NCI-H2171 treated with DMSO at 0.1 percent for 48 hours (cell line): Measurements from ENCODE around the gene BCAT1.
"Not testable (repeated sequence)": the region's sequence is repeated elsewhere in the genome, so short reads cannot be mapped to it uniquely, and the experiment has no call there.

Experiments used
- DNase-seq: peaks from one replicate; lab custom pipeline; 2025; lab: John Stamatoyannopoulos, UW

Gene BCAT1

GRCh38 chr12:24899503-24900075, 49.3 kb downstream of the BCAT1 start:
- no peak for DNase-seq

DNA sequence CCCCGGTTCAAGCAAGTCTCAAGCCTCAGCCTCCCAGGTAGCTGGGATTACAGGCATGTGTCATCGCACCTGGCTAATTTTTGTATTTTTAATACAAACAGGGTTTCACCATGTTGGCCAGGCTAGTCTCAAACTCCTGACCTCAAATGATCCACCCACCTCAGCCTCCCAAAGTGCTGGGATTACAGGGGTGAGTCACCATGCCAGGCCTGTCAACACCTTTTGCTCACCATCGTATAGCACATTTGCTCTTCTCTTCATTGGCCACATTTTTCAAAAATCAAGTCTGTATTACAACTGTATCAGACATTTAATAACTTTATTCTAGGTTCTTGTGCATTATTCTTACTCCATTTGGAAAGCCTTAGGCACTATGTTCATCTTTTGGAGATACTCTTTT, 50.3 kb downstream of the BCAT1 start:
- no peak for DNase-seq

- no peak for DNase-seq
Observed at GRCh38 chr12:24898185-24898584, 50.7 kb downstream of the BCAT1 start.

GRCh38 chr12:24896171-24896570, 52.7 kb downstream of the BCAT1 start:
- DNase-seq = no peak

- DNase-seq = no peak
Observed at GRCh38 chr12:24895612-24896011, 53.3 kb downstream of the BCAT1 start.

GRCh38 chr12:24894879-24895278, 54.0 kb downstream of the BCAT1 start:
- no peak for DNase-seq

- DNase-seq = no peak
Observed at GRCh38 chr12:24890048-24890803, 58.7 kb downstream of the BCAT1 start.

DNA sequence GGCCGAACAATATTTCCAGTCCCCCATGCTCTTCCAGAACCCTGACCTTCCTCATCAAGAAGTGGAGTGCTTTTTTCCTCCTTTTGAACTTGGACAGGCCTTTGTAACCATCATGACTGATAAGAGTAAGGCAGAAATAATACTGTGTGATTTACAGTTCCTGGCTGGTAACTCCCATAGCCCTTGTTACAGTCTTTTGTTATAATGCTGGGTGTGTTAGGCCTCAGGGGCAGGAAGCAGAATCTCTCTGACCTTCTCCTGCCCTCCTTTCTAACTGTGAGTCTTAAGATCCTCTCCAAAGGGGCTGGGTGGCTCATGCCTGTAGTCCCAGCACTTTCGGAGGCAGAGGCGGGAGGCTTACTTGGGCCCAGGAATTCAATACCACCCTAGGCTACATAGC, 59.5 kb downstream of the BCAT1 start:
- no peak for DNase-seq

DNA sequence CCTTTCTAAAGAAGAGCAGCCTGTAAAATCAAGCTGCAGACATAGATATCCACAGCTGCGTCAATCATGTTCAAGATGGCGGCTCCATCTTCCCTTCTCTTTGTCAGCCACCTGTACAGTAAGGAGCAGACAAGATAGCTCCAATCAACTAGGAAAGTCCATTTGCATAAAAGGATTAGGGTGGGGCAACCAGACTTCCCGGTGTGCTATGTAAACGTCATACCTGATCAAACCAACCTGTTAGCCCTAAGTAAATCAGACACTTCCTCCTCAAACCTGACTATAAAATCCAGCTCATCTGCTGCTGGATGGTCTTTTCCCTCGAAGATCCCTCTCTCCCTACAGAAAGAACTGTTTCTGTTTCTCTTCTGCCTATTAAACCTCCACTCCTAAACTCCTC, 60.1 kb downstream of the BCAT1 start:
- DNase-seq = no peak

GRCh38 chr12:24884911-24885310, 64.0 kb downstream of the BCAT1 start:
- DNase-seq = no peak

DNA sequence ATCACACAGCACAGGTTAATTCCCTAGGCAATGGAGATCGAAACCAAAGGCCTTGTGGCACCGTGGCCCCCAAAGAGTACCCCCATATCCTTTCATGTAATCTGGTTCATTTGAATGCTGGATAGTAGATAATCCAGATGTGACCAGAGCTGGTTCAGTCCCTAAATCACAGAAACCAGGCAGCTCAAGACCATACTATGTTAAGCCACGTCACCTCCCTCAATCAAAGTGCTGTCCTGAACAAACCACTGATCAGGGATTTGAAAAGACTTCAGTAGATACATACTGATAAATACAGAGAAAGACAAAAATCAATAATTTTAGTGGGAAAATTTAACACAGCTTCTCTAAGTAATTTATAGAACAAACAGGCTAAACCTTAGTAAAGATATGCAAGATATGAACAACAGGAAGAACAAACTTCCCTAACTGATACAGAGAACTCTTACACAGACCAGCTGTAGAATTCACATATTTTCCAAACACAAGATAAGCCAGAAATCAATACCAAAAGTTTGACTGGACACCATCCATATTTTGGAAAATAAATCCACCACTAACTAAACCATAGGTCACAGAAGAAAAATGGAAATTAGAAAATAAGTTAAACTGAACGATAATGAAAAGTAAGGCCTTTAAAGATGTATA, 67.1 kb downstream of the BCAT1 start:
- no peak for DNase-seq

DNA sequence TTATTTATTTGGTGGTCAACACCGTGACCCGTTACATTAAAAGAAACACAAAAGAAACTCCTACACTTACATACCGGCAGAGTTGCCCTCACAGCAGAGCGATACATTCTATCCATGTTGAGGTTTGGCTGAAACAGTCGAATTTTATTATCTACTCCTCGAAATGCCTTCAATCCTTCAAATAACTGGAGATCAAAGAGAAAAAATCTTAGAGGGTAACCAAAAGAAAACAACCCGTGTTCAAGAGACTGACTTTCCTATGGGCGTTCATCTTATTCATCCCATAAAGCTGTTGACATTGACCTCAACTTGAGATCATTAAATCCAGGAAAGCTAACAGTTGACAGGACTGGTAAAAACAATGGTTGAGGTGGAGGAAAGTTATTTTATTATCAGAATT, 67.7 kb downstream of the BCAT1 start:
- no peak for DNase-seq

DNA sequence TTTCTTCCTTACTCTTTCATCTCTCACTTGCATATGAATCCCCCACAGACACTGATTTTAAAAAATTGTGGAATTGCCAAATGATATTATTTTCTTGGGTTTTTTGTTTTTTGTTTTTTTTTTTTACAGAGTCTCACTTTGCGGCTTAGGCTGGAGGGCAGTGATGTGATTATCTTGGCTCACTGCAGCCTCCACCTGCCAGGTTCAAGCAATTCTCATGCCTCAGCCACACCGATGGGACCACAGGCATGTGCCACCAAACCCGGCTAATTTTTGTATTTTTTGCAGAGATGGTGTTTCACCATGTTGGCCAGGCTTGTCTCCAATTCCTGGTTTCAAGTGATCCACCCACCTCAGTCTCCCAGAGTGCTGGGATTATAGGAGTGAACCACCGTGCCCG, 68.2 kb downstream of the BCAT1 start:
- DNase-seq = no peak

- no peak for DNase-seq
Observed at GRCh38 chr12:24879644-24880043, 69.3 kb downstream of the BCAT1 start.

GRCh38 chr12:24875014-24875413, 73.9 kb downstream of the BCAT1 start:
- no peak for DNase-seq

DNA sequence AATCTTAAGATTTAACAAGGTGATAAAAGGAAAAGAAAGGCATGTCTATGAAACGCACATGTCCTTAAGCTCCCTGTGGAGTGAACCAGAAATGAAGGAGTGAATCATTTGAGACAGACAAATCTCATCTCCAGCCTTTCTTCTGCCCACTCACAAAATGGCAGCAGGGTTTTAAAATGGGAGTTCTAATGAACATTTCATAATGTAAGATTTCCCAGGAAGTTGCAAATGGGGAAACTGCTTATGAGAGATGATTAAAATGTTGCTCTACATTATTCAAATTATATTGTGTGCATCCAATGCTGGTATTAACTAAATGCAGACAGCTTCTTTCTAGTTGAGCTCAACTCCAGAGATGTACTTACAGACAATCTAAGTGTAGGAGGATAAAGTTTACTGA, 76.7 kb downstream of the BCAT1 start:
- no peak for DNase-seq

DNA sequence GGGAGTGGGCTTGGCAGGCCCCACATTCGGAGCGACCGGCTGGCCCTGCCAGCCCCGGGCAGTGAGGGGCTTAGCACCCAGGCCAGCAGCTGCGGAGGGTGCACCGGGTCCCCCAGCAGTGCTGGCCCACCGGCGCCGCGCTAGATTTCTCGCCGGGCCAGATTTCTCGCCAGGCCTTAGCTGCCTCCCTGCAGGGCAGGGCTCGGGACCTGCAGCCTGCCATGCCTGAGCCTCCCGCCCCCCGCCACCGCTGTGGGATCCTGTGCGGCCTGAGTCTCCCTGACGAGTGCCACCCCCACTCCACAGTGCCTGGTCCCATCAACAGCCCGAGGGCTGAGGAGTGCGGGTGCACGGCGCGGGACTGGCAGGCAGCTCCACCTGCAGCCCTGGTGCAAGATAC, 82.8 kb downstream of the BCAT1 start:
- not testable (repeated sequence) for DNase-seq

- no peak for DNase-seq
Observed at GRCh38 chr12:24864796-24865125, 84.1 kb downstream of the BCAT1 start.

DNA sequence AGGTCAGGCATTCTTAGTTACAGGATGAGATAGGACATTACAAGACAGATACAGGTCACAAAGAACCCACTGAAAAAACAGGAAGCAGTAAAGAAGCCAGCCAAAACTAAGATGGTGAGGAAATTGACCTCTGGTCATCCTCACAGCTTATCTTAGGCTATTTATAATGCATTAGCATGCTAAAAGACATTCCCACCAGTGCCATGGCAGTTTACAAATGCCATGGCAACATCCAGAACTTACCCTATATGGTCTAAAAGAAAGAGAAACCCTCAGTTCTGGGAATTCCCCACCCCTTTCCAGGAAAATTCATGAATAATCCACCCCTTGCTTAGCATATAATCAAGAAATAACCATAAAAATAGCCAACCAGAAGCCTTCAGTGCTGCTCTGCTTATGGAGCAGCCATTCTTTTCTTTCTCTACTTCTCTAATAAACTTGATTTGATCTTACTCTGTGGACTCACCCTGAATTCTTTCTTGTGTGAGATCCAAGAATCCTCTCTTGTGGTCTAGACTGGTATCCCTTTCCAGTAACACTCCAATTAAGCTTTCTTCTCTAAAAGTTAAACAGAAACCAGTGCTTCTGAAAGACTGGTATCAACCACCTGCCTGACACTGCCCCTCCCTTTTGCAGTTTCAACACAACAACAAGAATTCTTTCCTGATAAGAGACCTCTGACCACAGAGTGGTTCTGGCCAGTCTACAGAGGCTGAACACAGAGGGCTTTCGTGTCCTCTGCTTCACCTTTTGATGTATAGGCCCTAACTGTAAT, 86.9 kb downstream of the BCAT1 start:
- no peak for DNase-seq

DNA sequence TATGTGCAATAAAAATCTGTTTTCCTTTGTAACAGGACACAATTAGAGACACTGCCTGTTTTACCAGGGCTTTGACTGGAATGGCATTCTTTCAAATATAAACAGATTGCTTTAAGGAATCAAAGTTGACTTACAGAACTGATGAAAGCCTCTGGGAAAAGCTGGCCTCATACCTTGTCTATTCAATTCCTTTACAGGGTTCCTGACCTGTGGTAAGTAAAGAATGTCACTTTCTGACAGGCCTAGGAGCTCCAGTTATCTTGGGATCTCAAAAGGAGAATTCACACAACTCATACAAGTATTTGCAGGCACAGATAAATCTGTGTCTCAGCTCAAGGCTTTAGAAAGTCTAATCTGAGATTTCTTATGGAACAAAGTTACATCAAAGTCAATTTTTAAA, 88.4 kb downstream of the BCAT1 start:
- no peak for DNase-seq

- DNase-seq = no peak
Observed at GRCh38 chr12:24856541-24856940, 92.4 kb downstream of the BCAT1 start.

DNA sequence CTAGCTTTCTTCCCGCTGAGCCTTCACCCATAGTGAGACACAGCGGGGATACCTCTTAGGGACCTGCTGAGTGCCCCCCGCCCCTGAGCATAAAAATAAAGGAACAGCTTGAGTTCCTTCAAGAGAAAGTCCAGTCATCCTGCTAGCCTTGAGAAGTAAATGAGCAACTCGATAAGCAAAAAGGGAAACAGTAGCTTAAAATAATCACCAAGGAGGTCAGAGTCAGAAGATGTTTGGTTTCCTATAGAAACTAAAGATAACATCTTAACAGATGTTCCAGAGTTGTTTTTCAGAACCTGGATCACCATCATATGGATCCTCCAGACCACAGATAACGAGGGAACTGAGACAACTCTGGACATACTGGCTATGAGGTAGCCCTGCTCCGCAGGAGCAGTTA, 94.0 kb downstream of the BCAT1 start:
- DNase-seq = no peak

- DNase-seq = no peak
Observed at GRCh38 chr12:24854017-24854416, 94.9 kb downstream of the BCAT1 start.
